Neural cell (in vitro differentiated cells): ENCODE results near the gene ITGA1. TPM values are rescaled to one million over a fixed set of nuclear protein-coding genes. Genes with fewer than 3 reads are reported as not detected.

ENCODE experiments used
- H2AFZ ChIP-seq: fragments of 200-600, 300-800 bp; sonication (generic), shearing (Covaris generic); 2 replicates; pipeline ENCODE4 v1.6.0; 2014; ENCODE audit warnings: low read depth, mild to moderate bottlenecking, antibody characterized with exemption, low read length, moderate library complexity
- H3F3A ChIP-seq: fragments of 200-600 bp; shearing (Covaris generic); 2 replicates; pipeline ENCODE4 v1.6.1; 2016; ENCODE audit warnings: mild to moderate bottlenecking, moderate library complexity, mixed read lengths, antibody characterized with exemption, low read length; ENCODE audit not compliant: insufficient read depth, poor library complexity, severe bottlenecking
- H3K27ac ChIP-seq: fragments of 200-600, 300-800 bp; sonication (generic), shearing (Covaris generic); 2 replicates; pipeline ENCODE4 v1.5.1; 2014; ENCODE audit warnings: mild to moderate bottlenecking, low read length, moderate library complexity
- H3K27me3 ChIP-seq: fragments of 300-800, 200-600 bp; sonication (generic), shearing (Covaris generic); 2 replicates; pipeline ENCODE4 v1.6.0; 2014; ENCODE audit warnings: mild to moderate bottlenecking, low read depth, low read length, moderate library complexity; ENCODE audit not compliant: insufficient read depth
- H3K36me3 ChIP-seq: fragments of 300-800, 200-600 bp; sonication (generic), shearing (Covaris generic); 2 replicates; pipeline ENCODE4 v1.5.1; 2014; ENCODE audit warnings: mild to moderate bottlenecking, antibody characterized with exemption, low read length, moderate library complexity; ENCODE audit not compliant: insufficient read depth
- H3K4me2 ChIP-seq: fragments of 300-800, 200-600 bp; sonication (generic), shearing (Covaris generic); 2 replicates; pipeline ENCODE4 v1.6.0; 2014; ENCODE audit warnings: mild to moderate bottlenecking, low read length
- H3K4me3 ChIP-seq: fragments of 300-800, 200-600 bp; sonication (generic), shearing (Covaris generic); 2 replicates; pipeline ENCODE4 v1.5.1; 2014; ENCODE audit warnings: mild to moderate bottlenecking, low read length, moderate library complexity
- H3K79me2 ChIP-seq: fragments of 200-600 bp; shearing (Covaris generic); replicated peaks from 2 replicates; pipeline ENCODE4 v1.6.0; 2014; ENCODE audit warnings: mild to moderate bottlenecking, low read length, moderate library complexity; ENCODE audit not compliant: insufficient read depth
- H3K9ac ChIP-seq: fragments of 300-800, 200-600 bp; sonication (generic), shearing (Covaris generic); 2 replicates; pipeline ENCODE4 v1.6.1; 2016; ENCODE audit warnings: mild to moderate bottlenecking, low read length, mixed read lengths
- H3K9me2 ChIP-seq: fragments of 200-600 bp; shearing (Covaris generic); 2 replicates; pipeline ENCODE4 v1.6.1; 2016; ENCODE audit warnings: mild to moderate bottlenecking, low read length, mixed read lengths; ENCODE audit not compliant: insufficient read depth
- H3K9me3 ChIP-seq: fragments of 200-600, 300-800 bp; sonication (generic), shearing (Covaris generic); 2 replicates; pipeline ENCODE4 v1.6.1; 2016; ENCODE audit warnings: mild to moderate bottlenecking, mixed run types, low read length, moderate library complexity, mixed read lengths
- H4K20me1 ChIP-seq: fragments of 200-600 bp; shearing (Covaris generic); 2 replicates; pipeline ENCODE4 v1.6.1; 2016; ENCODE audit warnings: mild to moderate bottlenecking, mixed run types; ENCODE audit not compliant: insufficient read depth
- EP300 ChIP-seq: fragments of 450-650 bp; conservative IDR thresholded peaks from 2 replicates; pipeline ENCODE4 v1.6.1; 2014; ENCODE audit warnings: antibody characterized with exemption, mild to moderate bottlenecking, moderate library complexity; ENCODE audit not compliant: poor library complexity, severe bottlenecking
- EZH2 ChIP-seq: fragments of 200-600, 300-800 bp; shearing (Covaris generic), sonication (generic); IDR thresholded peaks from 2 replicates; pipeline ENCODE4 v1.6.1; 2014; ENCODE audit warnings: antibody characterized with exemption, low read length, borderline replicate concordance, mild to moderate bottlenecking; ENCODE audit not compliant: insufficient read depth, poor library complexity, severe bottlenecking
- MXI1 ChIP-seq: fragments of 450-650 bp; conservative IDR thresholded peaks from 2 replicates; pipeline ENCODE4 v1.6.1; 2014; ENCODE audit warnings: antibody characterized with exemption, mild to moderate bottlenecking; ENCODE audit not compliant: poor library complexity, severe bottlenecking
- POLR2AphosphoS5 ChIP-seq: IDR thresholded peaks from 2 replicates; pipeline ENCODE4 v1.6.1; 2012
- RAD21 ChIP-seq: fragments of 450-650 bp; conservative IDR thresholded peaks from 2 replicates; pipeline ENCODE4 v1.6.1; 2014; ENCODE audit warnings: antibody characterized with exemption, mild to moderate bottlenecking, moderate library complexity
- SMC3 ChIP-seq: fragments of 450-650 bp; conservative IDR thresholded peaks from 2 replicates; pipeline ENCODE4 v1.6.1; 2014; ENCODE audit warnings: antibody characterized with exemption, mild to moderate bottlenecking, moderate library complexity; ENCODE audit not compliant: poor library complexity
- TAF1 ChIP-seq: IDR thresholded peaks from 2 replicates; pipeline ENCODE4 v1.6.1; 2012; ENCODE audit warnings: low read depth
- polyA plus RNA-seq: library from polyadenylated mRNA; depleted of rRNA; stranded (reverse); fragments of >200 nt; gene quantifications from 2 replicates; pipeline ENCODE4 v1.2.3, GENCODE V29; 2014
- TF ChIP-seq, protein P1 (sequence below): IDR thresholded peaks from 2 replicates; pipeline ENCODE4 v1.6.1; 2012; ENCODE audit warnings: borderline replicate concordance
- TF ChIP-seq, protein P2 (sequence below): fragments of 450-650 bp; IDR thresholded peaks from 2 replicates; pipeline ENCODE4 v1.5.1; 2014; ENCODE audit warnings: antibody characterized with exemption, mild to moderate bottlenecking, moderate library complexity; ENCODE audit not compliant: poor library complexity, severe bottlenecking

ITGA1 gene
- polyA plus RNA-seq, 1 donor from 2014 or later, result 0.15 TPM

DNA sequence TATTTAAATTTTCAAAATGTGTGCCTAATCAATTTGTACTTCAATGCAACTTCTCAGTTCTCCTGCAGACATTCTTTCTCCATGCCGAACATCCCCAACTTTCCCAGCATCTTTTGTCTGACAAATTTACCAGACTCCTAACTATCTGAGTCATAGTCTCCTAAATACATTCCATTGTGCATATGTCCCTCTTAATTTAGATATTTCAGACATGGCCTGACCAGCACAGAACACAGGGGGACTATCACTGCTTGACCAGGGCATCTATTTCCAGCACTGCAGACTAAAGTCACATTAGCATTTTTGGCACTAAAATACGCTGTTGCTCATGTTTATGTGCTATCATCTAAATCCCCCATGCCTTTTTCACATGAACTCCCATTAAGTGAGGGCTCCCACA is 71.9 kb downstream of the ITGA1 start:
- Histone ChIP-seq H3K27me3 (no peaks in the 10 kb centered on the region), H3K4me2 (no peak overlapping the region), H2AFZ (no peak overlapping the region), H3K4me3 (no peak overlapping the region), H3K9ac (no peak overlapping the region), H3K79me2 (no peaks in the 10 kb centered on the region), H4K20me1 (no peaks in the 10 kb centered on the region), H3K9me2 (no peaks in the 10 kb centered on the region), H3K36me3 (no peaks in the 10 kb centered on the region), H3K27ac (no peak overlapping the region), H3F3A (no peaks in the 10 kb centered on the region), H3K9me3 (no peaks in the 10 kb centered on the region)
- no peak for TF ChIP-seq MXI1
- TF ChIP-seq POLR2AphosphoS5, result no peak
- TF ChIP-seq, protein P1, sequence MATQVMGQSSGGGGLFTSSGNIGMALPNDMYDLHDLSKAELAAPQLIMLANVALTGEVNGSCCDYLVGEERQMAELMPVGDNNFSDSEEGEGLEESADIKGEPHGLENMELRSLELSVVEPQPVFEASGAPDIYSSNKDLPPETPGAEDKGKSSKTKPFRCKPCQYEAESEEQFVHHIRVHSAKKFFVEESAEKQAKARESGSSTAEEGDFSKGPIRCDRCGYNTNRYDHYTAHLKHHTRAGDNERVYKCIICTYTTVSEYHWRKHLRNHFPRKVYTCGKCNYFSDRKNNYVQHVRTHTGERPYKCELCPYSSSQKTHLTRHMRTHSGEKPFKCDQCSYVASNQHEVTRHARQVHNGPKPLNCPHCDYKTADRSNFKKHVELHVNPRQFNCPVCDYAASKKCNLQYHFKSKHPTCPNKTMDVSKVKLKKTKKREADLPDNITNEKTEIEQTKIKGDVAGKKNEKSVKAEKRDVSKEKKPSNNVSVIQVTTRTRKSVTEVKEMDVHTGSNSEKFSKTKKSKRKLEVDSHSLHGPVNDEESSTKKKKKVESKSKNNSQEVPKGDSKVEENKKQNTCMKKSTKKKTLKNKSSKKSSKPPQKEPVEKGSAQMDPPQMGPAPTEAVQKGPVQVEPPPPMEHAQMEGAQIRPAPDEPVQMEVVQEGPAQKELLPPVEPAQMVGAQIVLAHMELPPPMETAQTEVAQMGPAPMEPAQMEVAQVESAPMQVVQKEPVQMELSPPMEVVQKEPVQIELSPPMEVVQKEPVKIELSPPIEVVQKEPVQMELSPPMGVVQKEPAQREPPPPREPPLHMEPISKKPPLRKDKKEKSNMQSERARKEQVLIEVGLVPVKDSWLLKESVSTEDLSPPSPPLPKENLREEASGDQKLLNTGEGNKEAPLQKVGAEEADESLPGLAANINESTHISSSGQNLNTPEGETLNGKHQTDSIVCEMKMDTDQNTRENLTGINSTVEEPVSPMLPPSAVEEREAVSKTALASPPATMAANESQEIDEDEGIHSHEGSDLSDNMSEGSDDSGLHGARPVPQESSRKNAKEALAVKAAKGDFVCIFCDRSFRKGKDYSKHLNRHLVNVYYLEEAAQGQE, result no peak
- no peak for TF ChIP-seq RAD21
- TF ChIP-seq EP300, result no peak
- TF ChIP-seq TAF1, result no peak
- TF ChIP-seq, protein P2, sequence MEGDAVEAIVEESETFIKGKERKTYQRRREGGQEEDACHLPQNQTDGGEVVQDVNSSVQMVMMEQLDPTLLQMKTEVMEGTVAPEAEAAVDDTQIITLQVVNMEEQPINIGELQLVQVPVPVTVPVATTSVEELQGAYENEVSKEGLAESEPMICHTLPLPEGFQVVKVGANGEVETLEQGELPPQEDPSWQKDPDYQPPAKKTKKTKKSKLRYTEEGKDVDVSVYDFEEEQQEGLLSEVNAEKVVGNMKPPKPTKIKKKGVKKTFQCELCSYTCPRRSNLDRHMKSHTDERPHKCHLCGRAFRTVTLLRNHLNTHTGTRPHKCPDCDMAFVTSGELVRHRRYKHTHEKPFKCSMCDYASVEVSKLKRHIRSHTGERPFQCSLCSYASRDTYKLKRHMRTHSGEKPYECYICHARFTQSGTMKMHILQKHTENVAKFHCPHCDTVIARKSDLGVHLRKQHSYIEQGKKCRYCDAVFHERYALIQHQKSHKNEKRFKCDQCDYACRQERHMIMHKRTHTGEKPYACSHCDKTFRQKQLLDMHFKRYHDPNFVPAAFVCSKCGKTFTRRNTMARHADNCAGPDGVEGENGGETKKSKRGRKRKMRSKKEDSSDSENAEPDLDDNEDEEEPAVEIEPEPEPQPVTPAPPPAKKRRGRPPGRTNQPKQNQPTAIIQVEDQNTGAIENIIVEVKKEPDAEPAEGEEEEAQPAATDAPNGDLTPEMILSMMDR, result no peak
- TF ChIP-seq SMC3, result no peak
- no peak for TF ChIP-seq EZH2

GRCh38 chr5:52861368-52861767 is 73.7 kb downstream of the ITGA1 start:
- H3K27me3 ChIP-seq, result no peaks in the 10 kb centered on the region
- no peaks in the 10 kb centered on the region for H4K20me1 ChIP-seq
- no peak overlapping the region for H2AFZ ChIP-seq
- TF ChIP-seq, protein P2, result no peak
- TF ChIP-seq RAD21 (no peak), POLR2AphosphoS5 (no peak), MXI1 (no peak), EP300 (no peak), SMC3 (no peak), TAF1 (no peak), EZH2 (no peak)
- TF ChIP-seq, protein P1, result no peak
- H3K9me3 ChIP-seq, result no peaks in the 10 kb centered on the region
- no peaks in the 10 kb centered on the region for H3K36me3 ChIP-seq
- H3F3A ChIP-seq, result no peaks in the 10 kb centered on the region
- no peak overlapping the region for H3K4me2 ChIP-seq
- H3K27ac ChIP-seq, result no peak overlapping the region
- no peaks in the 10 kb centered on the region for H3K9me2 ChIP-seq
- no peak overlapping the region for H3K9ac ChIP-seq
- no peak overlapping the region for H3K4me3 ChIP-seq
- H3K79me2 ChIP-seq, result no peaks in the 10 kb centered on the region
